Stromal cell of bone marrow (primary cell): ENCODE data around the gene ITGAX.

Source experiments
- DNase-seq: peaks from one replicate; pipeline ENCODE4 v3.0.0-alpha.2; 2012; ENCODE audit warnings: low read depth

ITGAX gene

GRCh38 chr16:31373235-31373634 is 18.3 kb downstream of the ITGAX start:
- no peak for DNase-seq

GRCh38 chr16:31375231-31375630 is 20.3 kb downstream of the ITGAX start:
- no peak for DNase-seq

GRCh38 chr16:31376705-31377104 is 21.7 kb downstream of the ITGAX start:
- no peak for DNase-seq

GRCh38 chr16:31377210-31377903 is 22.4 kb downstream of the ITGAX start:
- DNase-seq, result no peak

- no peak for DNase-seq
These were observed 25.2 kb downstream of the ITGAX start for GRCh38 chr16:31380201-31380600.

- DNase-seq, result peak; percentile 4
These were observed 27.6 kb downstream of the ITGAX start for GRCh38 chr16:31382485-31383161.

- no peak for DNase-seq
These were observed 30.7 kb downstream of the ITGAX start for GRCh38 chr16:31385680-31386079.

GRCh38 chr16:31386157-31386984 is 31.4 kb downstream of the ITGAX start:
- DNase-seq, result peak; percentile 13

GRCh38 chr16:31388535-31388934 is 33.6 kb downstream of the ITGAX start:
- no peak for DNase-seq

- DNase-seq, result no peak
These were observed 35.6 kb downstream of the ITGAX start for GRCh38 chr16:31390504-31391041.

- DNase-seq, result no peak
These were observed 38.1 kb downstream of the ITGAX start, which contains the start of gene ITGAD for GRCh38 chr16:31393056-31393455. TSS of gene ITGAD (plus strand) at chr16:31393335. CDS start at chr16:31393361, 26 bp downstream.

- DNase-seq, result no peak
These were observed 40.7 kb downstream of the ITGAX start for GRCh38 chr16:31395647-31396046.

GRCh38 chr16:31397096-31397660 is 42.2 kb downstream of the ITGAX start:
- DNase-seq, result no peak

GRCh38 chr16:31397701-31398100 is 42.7 kb downstream of the ITGAX start:
- no peak for DNase-seq

GRCh38 chr16:31400191-31400590 is 45.2 kb downstream of the ITGAX start:
- DNase-seq, result no peak

GRCh38 chr16:31401436-31401835 is 46.5 kb downstream of the ITGAX start:
- DNase-seq, result no peak

GRCh38 chr16:31402687-31403086 is 47.7 kb downstream of the ITGAX start:
- DNase-seq, result no peak

GRCh38 chr16:31403590-31404352 is 48.8 kb downstream of the ITGAX start:
- no peak for DNase-seq

- no peak for DNase-seq
These were observed 49.5 kb downstream of the ITGAX start for GRCh38 chr16:31404353-31405064.

GRCh38 chr16:31407406-31407805 is 52.4 kb downstream of the ITGAX start:
- no peak for DNase-seq

GRCh38 chr16:31409433-31409832 is 54.5 kb downstream of the ITGAX start:
- DNase-seq, result no peak
